Hepatocyte (in vitro differentiated cells): ENCODE measurements around the gene RABIF. TPM values are rescaled to one million over a fixed set of nuclear protein-coding genes. Genes with fewer than 3 reads are reported as not detected.
"Not testable (repeated sequence)": the region's sequence is repeated elsewhere in the genome, so short reads cannot be mapped to it uniquely, and the experiment has no call there.

ENCODE experiments used
- DNase-seq: peaks from one replicate; pipeline ENCODE4 v3.0.0-alpha.2; 2016; ENCODE audit warnings: low spot score
- H2AFZ ChIP-seq: fragments of 200-600 bp; sonication (generic); 2 replicates; pipeline ENCODE4 v1.6.0; 2016; ENCODE audit warnings: antibody characterized with exemption, mild to moderate bottlenecking
- H3K27ac ChIP-seq: fragments of 200-600 bp; sonication (generic); 2 replicates; pipeline ENCODE4 v1.5.1; 2016; ENCODE audit warnings: mild to moderate bottlenecking
- H3K27me3 ChIP-seq: fragments of 200-600 bp; sonication (generic); 2 replicates; pipeline ENCODE4 v1.6.1; 2016
- H3K36me3 ChIP-seq: fragments of 200-600 bp; sonication (generic); replicated peaks from 2 replicates; pipeline ENCODE4 v1.5.1; 2016; ENCODE audit warnings: low read depth; ENCODE audit not compliant: insufficient read depth
- H3K4me1 ChIP-seq: fragments of 200-600 bp; sonication (generic); 2 replicates; pipeline ENCODE4 v1.5.1; 2016; ENCODE audit warnings: mild to moderate bottlenecking, moderate library complexity; ENCODE audit not compliant: insufficient read depth
- H3K4me2 ChIP-seq: fragments of 200-600 bp; sonication (generic); 2 replicates; pipeline ENCODE4 v1.6.0; 2016
- H3K4me3 ChIP-seq: fragments of 200-600 bp; sonication (generic); 2 replicates; pipeline ENCODE4 v1.5.1; 2016; ENCODE audit warnings: mild to moderate bottlenecking
- H3K79me2 ChIP-seq: fragments of 200-600 bp; sonication (generic); 2 replicates; pipeline ENCODE4 v1.6.0; 2017; ENCODE audit warnings: mild to moderate bottlenecking
- H3K9me2 ChIP-seq: fragments of 200-600 bp; sonication (generic); replicated peaks from 2 replicates; pipeline ENCODE4 v1.6.0; 2017; ENCODE audit warnings: mild to moderate bottlenecking; ENCODE audit not compliant: insufficient read depth
- H3K9me3 ChIP-seq: fragments of 200-600 bp; sonication (generic); 2 replicates; pipeline ENCODE4 v1.5.1; 2016; ENCODE audit warnings: low read depth, mild to moderate bottlenecking
- H4K20me1 ChIP-seq: fragments of 200-600 bp; sonication (generic); 2 replicates; pipeline ENCODE4 v1.6.0; 2016; ENCODE audit warnings: mild to moderate bottlenecking; ENCODE audit not compliant: insufficient read depth, poor library complexity, severe bottlenecking
- EZH2 ChIP-seq: fragments of 200-600 bp; sonication (generic); IDR thresholded peaks from 2 replicates; pipeline ENCODE4 v1.6.1; 2016; ENCODE audit warnings: antibody characterized with exemption, mild to moderate bottlenecking, borderline replicate concordance
- EZH2phosphoT487 ChIP-seq: fragments of 200-600 bp; sonication (generic); IDR thresholded peaks from one replicate; pipeline ENCODE4 v1.6.1; 2018; ENCODE audit warnings: antibody characterized with exemption, mild to moderate bottlenecking, low read depth, moderate library complexity; ENCODE audit not compliant: unreplicated experiment, severe bottlenecking
- WGBS: methylation state at CpG from one replicate; pipeline ENCODE4 v1.1.6; 2016; ENCODE audit warnings: low lambda C conversion rate; ENCODE audit errors: missing lambda C conversion rate; 5-methylcytosine and 5-hydroxymethylcytosine counted together
- polyA plus RNA-seq: library from polyadenylated mRNA; unstranded; fragments of >200 nt; fragmentation: Nextera tagmentation; extraction: Ambion mirVana; gene quantifications from 2 replicates; pipeline ENCODE4 v1.2.1, GENCODE V29; 2016
- total RNA-seq: library from RNA; depleted of rRNA; stranded (reverse); fragments of >200 nt; gene quantifications from 2 replicates; pipeline ENCODE4 v1.2.3, GENCODE V29; 2014
- TF ChIP-seq, protein P1 (sequence below): fragments of 200-600 bp; sonication (generic); IDR thresholded peaks from 2 replicates; pipeline ENCODE4 v1.5.1; 2016; ENCODE audit warnings: antibody characterized with exemption, mild to moderate bottlenecking; ENCODE audit not compliant: poor library complexity

The RABIF gene
- total and polyA plus RNA-seq, 2 experiments from 2014 or later: 6.1 to 13.6 TPM

DNA sequence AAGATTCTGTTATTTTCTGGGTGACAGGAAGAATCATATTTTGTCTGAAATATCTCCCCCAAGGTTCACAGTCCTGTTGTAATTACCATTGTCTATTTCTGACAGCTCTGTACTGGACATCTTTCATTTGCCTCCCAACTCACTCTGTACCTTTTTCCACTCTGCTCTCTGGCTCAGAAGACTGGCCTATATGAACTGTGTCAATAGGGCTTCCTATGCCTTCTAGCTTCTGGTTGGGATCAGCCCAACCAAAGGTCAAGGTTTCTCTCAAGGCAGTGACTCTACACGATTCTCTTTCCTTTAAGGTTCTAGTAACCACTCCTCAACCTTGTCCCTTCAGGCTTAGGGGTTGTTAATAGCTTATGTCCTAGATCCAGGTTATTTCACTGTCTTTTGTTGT, 20.5 kb upstream of the RABIF start:
- no peaks in the 10 kb centered on the region for H3K27me3 ChIP-seq
- 92% methylated on average over 1 of the region's 1 CpG for WGBS
- no peaks in the 10 kb centered on the region for H3K9me2 ChIP-seq
- H3K36me3 ChIP-seq: peaks cover 9% of the 10 kb centered on the region
- TF ChIP-seq EZH2: no peak
- TF ChIP-seq, protein P1, sequence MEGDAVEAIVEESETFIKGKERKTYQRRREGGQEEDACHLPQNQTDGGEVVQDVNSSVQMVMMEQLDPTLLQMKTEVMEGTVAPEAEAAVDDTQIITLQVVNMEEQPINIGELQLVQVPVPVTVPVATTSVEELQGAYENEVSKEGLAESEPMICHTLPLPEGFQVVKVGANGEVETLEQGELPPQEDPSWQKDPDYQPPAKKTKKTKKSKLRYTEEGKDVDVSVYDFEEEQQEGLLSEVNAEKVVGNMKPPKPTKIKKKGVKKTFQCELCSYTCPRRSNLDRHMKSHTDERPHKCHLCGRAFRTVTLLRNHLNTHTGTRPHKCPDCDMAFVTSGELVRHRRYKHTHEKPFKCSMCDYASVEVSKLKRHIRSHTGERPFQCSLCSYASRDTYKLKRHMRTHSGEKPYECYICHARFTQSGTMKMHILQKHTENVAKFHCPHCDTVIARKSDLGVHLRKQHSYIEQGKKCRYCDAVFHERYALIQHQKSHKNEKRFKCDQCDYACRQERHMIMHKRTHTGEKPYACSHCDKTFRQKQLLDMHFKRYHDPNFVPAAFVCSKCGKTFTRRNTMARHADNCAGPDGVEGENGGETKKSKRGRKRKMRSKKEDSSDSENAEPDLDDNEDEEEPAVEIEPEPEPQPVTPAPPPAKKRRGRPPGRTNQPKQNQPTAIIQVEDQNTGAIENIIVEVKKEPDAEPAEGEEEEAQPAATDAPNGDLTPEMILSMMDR: no peak
- TF ChIP-seq EZH2phosphoT487: no peak
- H3K79me2 ChIP-seq: no peaks in the 10 kb centered on the region
- no peaks in the 10 kb centered on the region for H3K4me1 ChIP-seq
- no peak overlapping the region for H3K4me2 ChIP-seq
- no peak for DNase-seq
- H3K9me3 ChIP-seq: no peaks in the 10 kb centered on the region
- no peaks in the 10 kb centered on the region for H4K20me1 ChIP-seq
- no peak overlapping the region for H3K27ac ChIP-seq
- H2AFZ ChIP-seq: no peak overlapping the region
- no peak overlapping the region for H3K4me3 ChIP-seq

DNA sequence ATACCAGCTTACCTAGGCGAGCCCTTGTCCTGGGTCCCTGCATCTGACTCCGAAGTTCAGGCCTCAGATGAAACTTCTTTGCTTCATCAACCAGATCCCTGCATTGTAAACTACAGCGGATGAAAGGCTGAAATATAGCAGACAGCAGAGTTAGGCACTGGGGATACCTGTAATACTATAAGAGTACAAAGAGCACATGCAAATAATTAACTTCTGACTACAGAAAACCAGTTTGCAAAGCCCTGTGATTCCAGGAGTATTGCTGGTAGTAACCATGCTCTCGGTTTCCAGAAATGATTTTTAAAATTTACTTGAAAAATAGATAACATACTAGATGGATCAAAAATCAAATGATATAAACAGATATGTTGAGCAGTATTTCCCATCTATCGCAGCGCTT, 20.0 kb upstream of the RABIF start:
- WGBS: 98% methylated on average over 6 of the region's 6 CpGs
- H3K9me2 ChIP-seq: no peaks in the 10 kb centered on the region
- no peak overlapping the region for H3K4me2 ChIP-seq
- no peaks in the 10 kb centered on the region for H3K4me1 ChIP-seq
- no peak overlapping the region for H2AFZ ChIP-seq
- H3K9me3 ChIP-seq: no peaks in the 10 kb centered on the region
- no peaks in the 10 kb centered on the region for H3K79me2 ChIP-seq
- H4K20me1 ChIP-seq: no peaks in the 10 kb centered on the region
- no peak overlapping the region for H3K4me3 ChIP-seq
- H3K27me3 ChIP-seq: no peaks in the 10 kb centered on the region
- H3K27ac ChIP-seq: no peak overlapping the region
- no peak for DNase-seq
- TF ChIP-seq, protein P1: no peak
- TF ChIP-seq EZH2 (no peak), EZH2phosphoT487 (no peak)
- H3K36me3 ChIP-seq: peaks cover 9% of the 10 kb centered on the region

DNA sequence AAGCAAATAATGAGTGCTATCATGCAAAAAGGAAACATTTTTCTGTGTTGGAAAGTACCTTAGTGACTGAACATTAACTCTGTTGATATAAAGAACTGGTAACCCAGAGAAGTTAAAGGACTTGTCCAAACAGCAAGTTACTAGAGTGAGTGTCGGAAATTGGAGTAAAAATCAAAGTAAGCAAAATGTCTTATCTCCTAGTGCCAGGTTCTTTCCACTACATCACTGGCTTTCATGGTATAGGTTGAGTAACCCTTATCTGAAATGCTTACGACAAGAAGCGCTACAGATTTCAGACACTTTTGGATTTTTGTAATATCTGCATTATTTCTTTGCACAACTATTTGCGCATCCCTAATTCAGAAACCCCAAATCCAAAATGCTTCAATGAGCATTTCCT, 16.4 kb upstream of the RABIF start:
- TF ChIP-seq EZH2: no peak
- TF ChIP-seq, protein P1: no peak
- no peak for TF ChIP-seq EZH2phosphoT487
- Histone ChIP-seq H3K4me3 (no peak overlapping the region), H4K20me1 (no peaks in the 10 kb centered on the region), H3K79me2 (no peaks in the 10 kb centered on the region), H3K27me3 (no peaks in the 10 kb centered on the region), H2AFZ (no peak overlapping the region), H3K36me3 (peaks cover 6% of the 10 kb centered on the region), H3K4me1 (no peaks in the 10 kb centered on the region), H3K27ac (no peak overlapping the region), H3K9me2 (no peaks in the 10 kb centered on the region), H3K9me3 (no peaks in the 10 kb centered on the region), H3K4me2 (no peak overlapping the region)
- 97% methylated on average over 4 of the region's 4 CpGs for WGBS
- no peak for DNase-seq

DNA sequence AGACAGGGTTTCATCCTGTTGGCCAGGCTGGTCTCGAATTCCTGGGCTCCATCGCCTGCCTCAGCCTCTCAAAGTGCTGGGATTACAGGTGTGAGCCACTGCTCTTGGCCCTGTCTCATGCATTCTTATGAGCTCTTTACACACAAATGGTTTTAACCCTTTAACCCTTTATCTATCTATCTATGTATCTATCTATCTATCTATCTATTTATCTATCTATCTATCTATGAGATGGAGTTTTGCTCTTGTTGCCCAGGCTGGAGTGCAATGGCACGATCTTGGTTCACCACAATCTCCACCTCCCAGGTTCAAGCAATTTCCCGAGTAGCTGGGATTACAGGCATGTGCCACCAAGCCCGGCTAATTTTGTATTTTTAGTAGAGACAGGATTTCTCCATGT, 14.9 kb upstream of the RABIF start:
- H3K4me1 ChIP-seq, H3K79me2 ChIP-seq, DNase-seq, H3K4me3 ChIP-seq, H3K9me3 ChIP-seq, H3K27me3 ChIP-seq, H3K4me2 ChIP-seq, H3K36me3 ChIP-seq, H2AFZ ChIP-seq, H3K9me2 ChIP-seq, H4K20me1 ChIP-seq, H3K27ac ChIP-seq: not testable (repeated sequence)
- 91% methylated on average over 5 of the region's 5 CpGs for WGBS
